Activated T-cell treated with anti-CD3 and anti-CD28 coated beads, Interleukin-2, amount 50 U/mL, for 24 hours (primary cell): Measurements from ENCODE around the gene LYZL2.
"Not testable (repeated sequence)": the region's sequence is repeated elsewhere in the genome, so short reads cannot be mapped to it uniquely, and the experiment has no call there.

Experiments
- DNase-seq: peaks from one replicate; pipeline ENCODE4 v3.0.0-alpha.2; 2020
- H3K27ac Mint-ChIP-seq: 2 replicates; pipeline ENCODE4 v1.8.0; 2020; ENCODE audit warnings: mild to moderate bottlenecking, mixed read lengths
- H3K27me3 Mint-ChIP-seq: 2 replicates; pipeline ENCODE4 v1.8.0; 2020; ENCODE audit warnings: mixed read lengths
- H3K36me3 Mint-ChIP-seq: 2 replicates; pipeline ENCODE4 v1.8.0; 2020; ENCODE audit warnings: low read depth, mixed read lengths
- H3K4me1 Mint-ChIP-seq: 2 replicates; pipeline ENCODE4 v1.8.0; 2020; ENCODE audit warnings: low read depth, mixed read lengths
- H3K4me3 Mint-ChIP-seq: 2 replicates; pipeline ENCODE4 v1.8.0; 2020; ENCODE audit warnings: mild to moderate bottlenecking, moderate library complexity, mixed read lengths
- H3K9me3 Mint-ChIP-seq: 2 replicates; pipeline ENCODE4 v1.8.0; 2020; ENCODE audit warnings: mixed read lengths

The LYZL2 gene

DNA sequence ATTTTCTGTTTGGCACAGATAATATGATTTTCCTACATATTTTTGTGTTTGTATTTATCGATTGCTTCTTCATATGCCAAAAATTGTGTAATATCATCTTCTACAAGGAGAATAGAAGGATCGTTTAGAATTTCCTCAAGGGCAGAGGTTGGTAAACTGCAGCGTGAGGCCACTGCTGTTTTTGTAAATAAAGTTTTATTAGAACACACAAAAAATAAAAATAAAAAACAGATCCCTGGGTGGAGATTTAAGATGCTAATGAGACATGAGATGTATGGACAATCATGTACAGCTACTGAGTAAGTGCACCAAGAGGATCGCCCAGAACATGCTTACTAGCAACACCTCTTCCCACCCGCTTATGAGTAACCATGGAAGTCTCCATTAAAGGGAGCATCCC lies 9.6 kb downstream of the LYZL2 start:
- Mint-ChIP-seq H3K36me3 (no peaks in the 10 kb centered on the region), H3K4me3 (no peak overlapping the region), H3K27me3 (peaks cover 15% of the 10 kb centered on the region), H3K9me3 (no peaks in the 10 kb centered on the region), H3K27ac (no peak overlapping the region), H3K4me1 (peaks cover 5% of the 10 kb centered on the region)
- DNase-seq: no peak

DNA sequence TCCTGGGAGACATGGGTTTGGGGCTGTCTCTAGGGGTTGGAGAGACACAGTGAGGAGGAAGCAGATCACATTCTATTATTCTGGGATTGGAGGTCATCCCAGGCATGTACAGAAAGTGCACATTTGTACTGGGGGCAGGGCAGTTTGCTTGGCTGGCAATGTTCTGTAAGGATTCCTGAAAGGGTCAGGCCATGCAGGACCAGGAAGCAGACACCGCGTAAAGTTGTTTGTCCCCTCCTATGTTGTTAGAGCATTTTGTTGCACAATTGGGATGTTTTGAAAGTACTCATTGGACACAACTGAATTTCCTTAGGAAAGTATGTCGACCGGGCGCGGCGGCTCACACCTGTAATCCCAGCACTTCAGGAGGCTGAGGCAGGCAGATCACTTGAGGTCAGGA lies 12.5 kb downstream of the LYZL2 start:
- Mint-ChIP-seq H3K27ac (no peak overlapping the region), H3K9me3 (no peaks in the 10 kb centered on the region), H3K4me3 (no peak overlapping the region), H3K4me1 (no peaks in the 10 kb centered on the region), H3K36me3 (no peaks in the 10 kb centered on the region), H3K27me3 (peaks cover 16% of the 10 kb centered on the region)
- DNase-seq: no peak

DNA sequence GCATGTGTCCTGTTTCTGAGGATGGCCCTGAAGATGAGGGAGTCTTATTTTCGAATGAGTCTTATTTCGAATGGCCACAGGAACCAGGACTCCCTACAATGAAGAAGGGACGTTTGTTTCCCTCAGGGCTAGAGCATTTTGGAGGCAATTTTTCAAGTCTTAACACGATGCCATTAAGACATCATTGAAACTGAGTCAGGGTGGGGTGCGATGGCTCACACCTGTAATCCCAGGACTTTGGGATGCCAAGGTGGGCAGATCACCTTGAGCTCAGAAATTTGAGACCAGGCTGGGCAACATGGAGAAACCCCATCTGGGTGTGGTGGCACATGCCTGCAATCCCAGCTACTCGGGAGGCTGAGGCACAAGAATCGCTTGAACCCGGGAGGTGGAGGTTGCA lies 18.5 kb downstream of the LYZL2 start:
- H3K27me3 Mint-ChIP-seq: peaks cover 26% of the 10 kb centered on the region
- not testable (repeated sequence) for H3K27ac Mint-ChIP-seq, H3K4me3 Mint-ChIP-seq, H3K4me1 Mint-ChIP-seq, H3K9me3 Mint-ChIP-seq, DNase-seq, H3K36me3 Mint-ChIP-seq

DNA sequence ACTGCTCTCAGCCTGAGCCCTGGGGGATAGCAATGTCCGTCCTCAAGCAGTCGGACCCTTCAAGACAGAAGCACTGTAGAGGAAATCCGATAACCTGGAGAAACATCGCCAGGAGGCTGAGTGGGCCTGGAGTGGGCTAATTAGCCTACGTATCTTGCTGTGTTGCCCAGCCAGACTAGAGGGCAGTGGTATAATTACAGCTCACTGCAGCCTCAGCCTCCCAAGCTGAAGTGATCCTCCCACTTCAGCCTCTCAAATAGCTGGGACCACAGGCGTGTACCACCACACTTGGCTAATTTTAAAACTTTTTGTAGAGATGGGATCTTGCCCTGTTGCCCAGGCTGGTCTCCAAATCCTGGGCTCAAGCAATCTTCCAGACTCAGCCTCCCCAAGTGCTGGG lies 21.7 kb downstream of the LYZL2 start:
- Mint-ChIP-seq H3K4me1 (no peaks in the 10 kb centered on the region), H3K4me3 (no peak overlapping the region), H3K27ac (no peak overlapping the region), H3K36me3 (no peaks in the 10 kb centered on the region), H3K27me3 (peaks cover 34% of the 10 kb centered on the region), H3K9me3 (no peaks in the 10 kb centered on the region)
- no peak for DNase-seq

DNA sequence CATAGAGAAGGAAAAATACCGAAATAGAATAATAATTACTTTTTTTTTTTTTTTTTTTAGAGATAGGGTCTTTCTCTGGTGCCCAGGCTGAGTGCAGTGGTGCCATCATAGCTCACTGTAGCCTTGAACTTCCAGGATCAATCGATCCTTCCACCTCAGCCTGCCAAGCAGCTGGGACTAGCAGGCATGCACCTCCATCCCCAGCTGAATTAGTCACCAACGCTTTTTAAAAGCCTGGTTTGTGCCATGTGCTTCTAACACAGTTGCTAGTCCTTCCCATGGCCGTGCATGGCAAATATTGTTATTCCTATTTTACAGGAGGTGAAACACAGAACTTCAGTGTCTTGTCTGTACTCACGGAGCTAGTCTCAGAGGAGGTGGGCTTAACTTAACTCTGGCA lies 23.2 kb downstream of the LYZL2 start:
- Mint-ChIP-seq H3K36me3 (no peaks in the 10 kb centered on the region), H3K4me1 (no peaks in the 10 kb centered on the region), H3K27me3 (peaks cover 27% of the 10 kb centered on the region), H3K9me3 (no peaks in the 10 kb centered on the region), H3K27ac (no peak overlapping the region), H3K4me3 (no peak overlapping the region)
- DNase-seq: no peak

DNA sequence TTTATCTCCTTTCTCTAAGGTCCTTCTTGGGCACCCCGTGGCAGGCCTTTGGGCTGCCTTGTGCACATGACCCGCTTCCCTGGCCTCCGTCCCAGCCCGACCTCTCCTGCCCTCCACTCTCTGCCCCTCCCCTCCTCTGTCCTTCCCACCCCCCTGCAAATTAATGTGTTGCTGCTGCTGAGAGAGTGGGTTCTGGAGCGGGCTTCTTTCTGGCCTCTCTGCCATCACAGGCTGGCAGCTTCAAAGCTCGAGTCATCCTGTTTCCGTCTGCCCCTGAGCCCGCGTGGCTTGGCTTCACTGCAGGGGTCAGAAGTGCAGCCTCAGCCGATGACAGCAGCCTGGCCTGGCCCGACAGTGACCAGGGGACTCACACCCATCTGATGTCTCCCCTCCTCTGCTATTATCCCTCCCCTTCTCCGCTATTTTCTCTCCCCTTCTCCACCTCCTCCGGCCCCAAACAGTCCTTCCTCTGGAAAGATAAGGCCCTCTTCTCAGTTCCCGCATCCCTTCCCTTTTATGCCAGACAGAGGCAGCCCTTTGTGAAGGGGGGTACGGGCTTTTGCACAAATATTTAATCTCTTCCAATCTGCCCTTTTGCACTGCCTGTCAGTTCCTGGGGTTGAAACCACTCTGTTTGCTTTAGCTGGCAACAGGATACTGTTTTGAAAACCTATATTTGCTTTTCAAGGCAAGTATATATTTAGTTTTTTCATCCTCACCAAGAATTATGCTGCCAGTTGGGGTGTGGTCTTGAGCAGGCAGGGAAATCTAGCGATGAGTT lies 24.0 kb downstream of the LYZL2 start:
- not testable (repeated sequence) for DNase-seq, H3K27ac Mint-ChIP-seq, H3K4me3 Mint-ChIP-seq, H3K4me1 Mint-ChIP-seq, H3K9me3 Mint-ChIP-seq, H3K36me3 Mint-ChIP-seq
- H3K27me3 Mint-ChIP-seq: peaks cover 23% of the 10 kb centered on the region

DNA sequence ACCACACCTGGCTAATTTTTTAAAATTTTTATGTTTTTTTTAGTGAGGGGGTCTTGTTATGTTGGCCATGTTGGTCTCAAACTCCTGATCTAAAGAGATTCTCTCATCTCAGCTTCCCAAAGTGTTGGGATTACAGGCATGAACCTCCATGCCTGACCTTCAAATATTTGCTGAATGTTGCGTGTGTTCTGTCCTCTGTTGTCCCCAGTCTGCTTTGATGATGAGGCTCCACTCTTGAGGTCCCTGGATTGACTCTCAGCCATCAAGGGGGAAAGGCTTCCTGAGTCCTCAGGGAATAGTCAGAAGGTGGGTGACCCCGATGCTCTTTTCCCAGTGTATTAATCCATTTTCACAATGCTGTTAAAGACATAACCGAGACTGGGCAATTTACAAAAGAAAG lies 26.0 kb downstream of the LYZL2 start:
- peaks cover 11% of the 10 kb centered on the region for H3K27me3 Mint-ChIP-seq
- DNase-seq: no peak
- H3K36me3 Mint-ChIP-seq: no peaks in the 10 kb centered on the region
- H3K9me3 Mint-ChIP-seq: no peaks in the 10 kb centered on the region
- peaks cover 3% of the 10 kb centered on the region for H3K4me1 Mint-ChIP-seq
- H3K4me3 Mint-ChIP-seq: no peak overlapping the region
- no peak overlapping the region for H3K27ac Mint-ChIP-seq

DNA sequence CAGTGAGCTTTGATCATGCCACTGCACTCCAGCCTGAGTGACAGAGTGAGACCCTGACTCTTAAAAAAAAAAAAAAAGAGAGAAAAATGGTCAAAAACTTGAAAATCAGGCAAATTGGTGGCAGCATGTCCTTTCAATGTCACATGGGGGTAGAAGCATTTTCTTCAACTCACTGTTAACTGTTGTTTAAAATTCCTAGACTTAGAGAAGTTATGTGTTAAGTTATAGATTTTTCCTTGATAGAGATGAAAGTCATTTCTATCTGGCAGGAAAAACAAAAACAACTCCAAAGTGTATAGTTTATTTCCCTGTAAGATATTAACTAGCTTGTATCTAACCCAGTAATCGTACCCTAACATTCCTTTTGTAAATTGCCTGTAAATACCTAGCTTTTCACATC lies 26.8 kb downstream of the LYZL2 start:
- Mint-ChIP-seq H3K9me3 (no peaks in the 10 kb centered on the region), H3K4me3 (no peak overlapping the region), H3K27me3 (peaks cover 11% of the 10 kb centered on the region), H3K4me1 (peaks cover 3% of the 10 kb centered on the region), H3K27ac (no peak overlapping the region), H3K36me3 (no peaks in the 10 kb centered on the region)
- no peak for DNase-seq

DNA sequence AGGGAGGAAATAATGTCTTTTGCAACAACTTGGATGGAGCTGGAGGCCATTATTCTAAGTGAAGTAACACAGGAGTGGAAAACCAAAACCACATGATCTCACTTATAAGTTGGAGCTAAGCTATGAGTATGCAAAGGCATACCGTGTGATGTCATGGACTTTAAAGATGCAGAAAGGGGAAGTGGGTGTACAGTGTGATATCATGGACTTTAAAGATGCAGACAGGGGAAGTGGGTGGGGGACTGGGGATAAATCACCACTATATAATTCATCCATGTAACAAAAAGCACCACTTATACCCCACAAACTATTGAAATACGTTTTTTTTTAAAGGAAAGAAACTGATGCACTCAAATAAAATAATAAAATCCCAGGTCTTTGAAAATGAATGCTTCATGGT lies 29.5 kb downstream of the LYZL2 start:
- Mint-ChIP-seq H3K36me3 (no peaks in the 10 kb centered on the region), H3K9me3 (no peaks in the 10 kb centered on the region), H3K27ac (no peak overlapping the region), H3K4me3 (no peak overlapping the region), H3K4me1 (peaks cover 3% of the 10 kb centered on the region), H3K27me3 (peaks cover 8% of the 10 kb centered on the region)
- no peak for DNase-seq

DNA sequence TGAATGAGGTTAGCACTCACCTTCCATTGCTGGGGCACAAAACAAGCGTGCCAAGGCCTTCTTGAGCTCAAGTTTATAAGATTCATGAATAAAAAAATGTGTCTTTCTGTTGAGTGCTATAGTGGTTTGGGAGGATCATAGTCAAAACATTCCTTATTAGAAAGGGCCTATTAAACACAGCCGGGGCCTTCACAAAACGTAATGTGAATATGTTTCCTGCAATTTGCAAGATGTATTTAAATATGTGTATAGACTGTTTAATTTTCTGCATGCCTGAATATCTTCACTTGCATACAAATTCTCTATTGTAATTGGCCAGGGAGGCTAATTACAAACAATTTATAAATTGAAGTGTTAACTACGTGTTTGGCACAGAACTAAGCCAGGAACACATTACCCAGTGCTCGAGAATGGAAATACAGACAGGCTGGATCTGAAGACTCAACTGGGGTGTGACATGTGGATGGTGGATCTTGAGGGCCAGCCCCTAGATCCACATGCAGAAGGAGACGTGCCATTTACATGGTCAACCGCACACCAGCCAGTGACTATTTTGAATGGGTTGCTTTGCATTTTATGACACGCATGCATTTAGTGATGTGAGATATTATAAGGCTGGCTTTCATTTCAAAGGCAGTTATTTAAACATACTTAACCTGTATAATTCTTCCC lies 31.3 kb downstream of the LYZL2 start:
- Mint-ChIP-seq H3K27me3 (peaks cover 11% of the 10 kb centered on the region), H3K4me1 (peaks cover 3% of the 10 kb centered on the region), H3K27ac (no peak overlapping the region), H3K36me3 (no peaks in the 10 kb centered on the region), H3K4me3 (no peak overlapping the region), H3K9me3 (no peaks in the 10 kb centered on the region)
- DNase-seq: no peak

DNA sequence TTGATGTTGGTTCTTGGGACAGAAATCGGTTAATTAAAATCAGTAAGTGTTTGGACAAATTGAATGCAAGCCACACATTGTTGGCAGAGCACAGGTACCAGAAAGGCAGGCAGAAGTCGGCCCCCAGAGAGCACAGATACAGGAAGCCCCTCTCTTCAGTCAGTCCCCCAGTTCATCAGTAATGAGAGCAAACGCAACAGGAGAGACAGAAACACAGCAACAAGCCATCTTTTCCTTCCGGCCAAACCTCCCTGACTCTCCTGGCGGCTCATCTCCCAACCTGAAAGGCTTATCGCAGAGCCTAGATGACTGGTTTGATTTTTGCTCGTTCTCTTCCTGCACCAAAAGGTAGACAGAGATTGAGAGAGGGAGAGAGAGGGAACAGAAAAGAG lies 32.1 kb downstream of the LYZL2 start:
- not testable (repeated sequence) for H3K4me3 Mint-ChIP-seq, H3K36me3 Mint-ChIP-seq, DNase-seq, H3K4me1 Mint-ChIP-seq, H3K27ac Mint-ChIP-seq, H3K9me3 Mint-ChIP-seq
- peaks cover 11% of the 10 kb centered on the region for H3K27me3 Mint-ChIP-seq

DNA sequence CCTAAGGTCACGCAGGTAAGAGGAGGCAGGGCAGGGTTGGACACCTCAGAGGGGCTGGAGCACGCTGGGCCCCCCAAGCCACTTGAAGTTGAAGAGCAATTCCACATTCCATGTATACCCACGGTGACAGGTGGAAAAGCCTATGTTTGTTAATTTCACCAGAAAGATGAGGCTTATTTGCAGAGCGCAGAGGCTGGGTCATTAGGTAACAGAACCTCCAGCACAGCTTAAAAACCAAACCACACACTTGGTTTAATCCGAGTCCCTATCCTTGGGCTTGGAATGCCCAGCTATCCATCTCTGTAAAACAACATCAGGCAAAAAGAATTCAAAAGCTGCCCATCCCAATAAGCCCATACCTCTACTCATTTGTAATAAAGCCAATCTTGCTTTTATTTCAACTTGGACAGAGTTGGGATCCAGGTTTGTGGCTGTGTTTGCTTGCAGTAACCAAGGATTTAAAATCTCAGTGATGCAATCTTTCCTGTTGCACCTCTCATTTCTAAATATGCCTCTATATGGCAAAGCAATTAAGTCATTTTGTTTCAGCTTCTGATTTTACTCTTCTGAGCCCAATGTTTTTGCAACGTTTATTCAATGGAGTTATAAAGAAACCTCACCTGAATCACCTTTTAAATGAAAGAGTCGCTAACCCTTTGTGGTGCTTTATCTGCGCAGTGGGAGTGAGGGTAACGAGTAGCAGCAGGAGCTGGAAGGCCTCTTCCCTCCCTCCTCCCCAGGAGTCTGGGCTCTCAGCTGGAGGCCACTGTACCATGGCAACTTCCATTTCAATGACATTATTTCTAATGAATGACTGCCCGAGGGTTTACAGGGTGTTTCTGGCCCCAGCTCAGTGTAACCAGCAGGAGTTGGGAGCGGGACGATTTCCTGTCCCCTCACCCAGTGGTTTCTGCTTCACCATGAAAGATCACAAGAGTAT lies 32.8 kb downstream of the LYZL2 start:
- H3K9me3 Mint-ChIP-seq, H3K4me1 Mint-ChIP-seq, H3K27ac Mint-ChIP-seq, H3K36me3 Mint-ChIP-seq, DNase-seq, H3K4me3 Mint-ChIP-seq: not testable (repeated sequence)
- peaks cover 11% of the 10 kb centered on the region for H3K27me3 Mint-ChIP-seq

DNA sequence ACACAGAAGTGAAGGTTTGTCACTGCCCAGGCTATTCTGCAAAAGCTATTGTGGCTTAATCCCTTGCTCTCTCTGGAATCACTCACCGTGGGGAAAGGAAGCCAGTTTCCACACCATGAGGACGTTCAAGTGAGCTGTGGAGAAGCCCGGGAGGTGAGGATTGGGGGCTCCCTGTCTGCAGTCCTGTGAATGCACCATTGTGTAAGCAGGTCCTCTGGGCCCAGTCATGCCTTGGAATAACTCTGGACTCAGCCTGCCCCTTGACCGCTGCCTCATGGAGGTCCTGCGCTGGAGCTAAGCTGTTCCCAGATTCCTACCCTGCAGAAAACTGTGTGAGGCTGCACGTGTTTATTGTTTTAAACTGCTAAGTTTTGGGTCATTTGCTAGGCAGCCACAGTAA lies 33.5 kb downstream of the LYZL2 start:
- no peak overlapping the region for H3K27ac Mint-ChIP-seq
- H3K9me3 Mint-ChIP-seq: no peaks in the 10 kb centered on the region
- no peak overlapping the region for H3K4me3 Mint-ChIP-seq
- peaks cover 11% of the 10 kb centered on the region for H3K27me3 Mint-ChIP-seq
- no peak for DNase-seq
- peaks cover 4% of the 10 kb centered on the region for H3K4me1 Mint-ChIP-seq
- no peaks in the 10 kb centered on the region for H3K36me3 Mint-ChIP-seq

DNA sequence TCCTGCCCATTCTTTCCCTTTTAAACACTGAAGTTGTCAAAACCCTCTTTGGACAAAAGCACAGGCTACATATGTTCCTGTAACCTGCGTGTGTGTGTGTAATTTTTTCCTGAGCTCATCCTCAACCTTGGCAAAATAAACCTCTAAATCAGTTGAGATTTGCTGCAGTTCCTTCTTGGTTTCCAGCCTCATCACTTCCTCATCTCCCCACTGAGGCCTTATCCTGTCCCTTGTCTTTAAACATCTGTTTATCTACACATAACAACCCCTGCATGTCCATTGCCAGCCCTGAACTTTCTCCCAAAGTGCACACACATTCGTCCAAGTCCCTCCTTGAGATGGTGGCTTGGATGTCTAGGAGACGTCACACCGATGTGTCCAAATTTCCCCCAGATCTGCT lies 35.5 kb downstream of the LYZL2 start:
- Mint-ChIP-seq H3K27me3 (peaks cover 11% of the 10 kb centered on the region), H3K4me1 (peaks cover 10% of the 10 kb centered on the region), H3K4me3 (no peak overlapping the region), H3K9me3 (no peaks in the 10 kb centered on the region), H3K27ac (no peak overlapping the region), H3K36me3 (no peaks in the 10 kb centered on the region)
- no peak for DNase-seq

DNA sequence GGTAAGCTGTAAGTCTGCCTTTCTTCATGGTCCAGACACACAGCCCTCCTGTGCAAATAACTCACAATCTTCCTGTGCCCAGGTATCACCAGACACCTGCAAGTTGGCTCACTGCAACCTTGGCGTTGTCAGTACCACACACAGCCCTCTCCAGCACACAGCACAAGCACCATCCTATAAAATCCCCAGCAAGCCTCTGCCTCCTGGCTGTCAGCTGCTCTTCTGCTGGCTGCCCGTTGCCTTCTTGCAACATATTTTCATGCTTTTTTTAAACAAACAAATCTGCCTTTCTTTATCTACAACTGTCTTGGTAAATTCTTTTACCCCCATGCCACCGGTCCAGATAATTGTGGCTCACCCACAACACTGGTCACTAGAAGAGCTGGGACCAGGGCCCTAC lies 36.8 kb downstream of the LYZL2 start:
- not testable (repeated sequence) for H3K9me3 Mint-ChIP-seq, H3K4me3 Mint-ChIP-seq, H3K4me1 Mint-ChIP-seq, DNase-seq, H3K36me3 Mint-ChIP-seq, H3K27ac Mint-ChIP-seq
- H3K27me3 Mint-ChIP-seq: peaks cover 11% of the 10 kb centered on the region
